Parathyroid adenoma (tissue), 2 donors: Measurements from ENCODE around the gene HBD.

Source experiments
- H2AFZ ChIP-seq: fragments of 300-600 bp; sonication (generic); one replicate; pipeline ENCODE4 v1.7.0; 2017; ENCODE audit warnings: antibody characterized with exemption, mild to moderate bottlenecking
- H3K27ac ChIP-seq: fragments of 300-600 bp; sonication (generic); one replicate; pipeline ENCODE4 v1.7.0; 2017
- H3K27me3 ChIP-seq: fragments of 300-600 bp; sonication (generic); one replicate; pipeline ENCODE4 v1.7.0; 2017; ENCODE audit warnings: low read length; ENCODE audit not compliant: control insufficient read depth, insufficient read depth
- H3K36me3 ChIP-seq: fragments of 300-600 bp; sonication (generic); one replicate; pipeline ENCODE4 v1.7.0; 2017; ENCODE audit warnings: low read length; ENCODE audit not compliant: control insufficient read depth, insufficient read depth
- H3K4me1 ChIP-seq: fragments of 300-600 bp; sonication (generic); one replicate; pipeline ENCODE4 v1.7.0; 2017; ENCODE audit warnings: control low read depth
- H3K4me2 ChIP-seq: fragments of 300-600 bp; sonication (generic); one replicate; pipeline ENCODE4 v1.7.0; 2017; ENCODE audit warnings: low read length
- H3K4me3 ChIP-seq: fragments of 300-600 bp; sonication (generic); one replicate; pipeline ENCODE4 v1.7.0; 2017; ENCODE audit warnings: low read depth, low read length
- H3K79me2 ChIP-seq: fragments of 300-600 bp; sonication (generic); one replicate; pipeline ENCODE4 v1.7.0; 2017; ENCODE audit warnings: control low read depth
- H3K9ac ChIP-seq: fragments of 300-600 bp; sonication (generic); one replicate; pipeline ENCODE4 v1.7.0; 2017; ENCODE audit warnings: mild to moderate bottlenecking
- H3K9me3 ChIP-seq: fragments of 300-600 bp; sonication (generic); one replicate; pipeline ENCODE4 v1.7.0; 2017; ENCODE audit warnings: low read length; ENCODE audit not compliant: control insufficient read depth
- TF ChIP-seq, protein P1 (sequence below): fragments of 300-600 bp; sonication (generic); IDR thresholded peaks from one replicate; pipeline ENCODE4 v1.7.0; 2017; ENCODE audit warnings: antibody characterized with exemption, mild to moderate bottlenecking
- donor health status: primary hyperparathyroidism.

Gene HBD

GRCh38 chr11:5242208-5242607 lies 7.9 kb upstream of the HBD start:
- TF ChIP-seq, protein P1, sequence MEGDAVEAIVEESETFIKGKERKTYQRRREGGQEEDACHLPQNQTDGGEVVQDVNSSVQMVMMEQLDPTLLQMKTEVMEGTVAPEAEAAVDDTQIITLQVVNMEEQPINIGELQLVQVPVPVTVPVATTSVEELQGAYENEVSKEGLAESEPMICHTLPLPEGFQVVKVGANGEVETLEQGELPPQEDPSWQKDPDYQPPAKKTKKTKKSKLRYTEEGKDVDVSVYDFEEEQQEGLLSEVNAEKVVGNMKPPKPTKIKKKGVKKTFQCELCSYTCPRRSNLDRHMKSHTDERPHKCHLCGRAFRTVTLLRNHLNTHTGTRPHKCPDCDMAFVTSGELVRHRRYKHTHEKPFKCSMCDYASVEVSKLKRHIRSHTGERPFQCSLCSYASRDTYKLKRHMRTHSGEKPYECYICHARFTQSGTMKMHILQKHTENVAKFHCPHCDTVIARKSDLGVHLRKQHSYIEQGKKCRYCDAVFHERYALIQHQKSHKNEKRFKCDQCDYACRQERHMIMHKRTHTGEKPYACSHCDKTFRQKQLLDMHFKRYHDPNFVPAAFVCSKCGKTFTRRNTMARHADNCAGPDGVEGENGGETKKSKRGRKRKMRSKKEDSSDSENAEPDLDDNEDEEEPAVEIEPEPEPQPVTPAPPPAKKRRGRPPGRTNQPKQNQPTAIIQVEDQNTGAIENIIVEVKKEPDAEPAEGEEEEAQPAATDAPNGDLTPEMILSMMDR, result no peak
- Histone ChIP-seq H3K79me2 (no peaks in the 10 kb centered on the region), H3K27ac (no peak overlapping the region), H3K9ac (no peak overlapping the region), H3K4me2 (no peak overlapping the region), H3K36me3 (no peaks in the 10 kb centered on the region), H3K4me1 (no peaks in the 10 kb centered on the region), H3K4me3 (no peak overlapping the region), H3K9me3 (no peaks in the 10 kb centered on the region), H2AFZ (no peak overlapping the region), H3K27me3 (no peaks in the 10 kb centered on the region)

DNA sequence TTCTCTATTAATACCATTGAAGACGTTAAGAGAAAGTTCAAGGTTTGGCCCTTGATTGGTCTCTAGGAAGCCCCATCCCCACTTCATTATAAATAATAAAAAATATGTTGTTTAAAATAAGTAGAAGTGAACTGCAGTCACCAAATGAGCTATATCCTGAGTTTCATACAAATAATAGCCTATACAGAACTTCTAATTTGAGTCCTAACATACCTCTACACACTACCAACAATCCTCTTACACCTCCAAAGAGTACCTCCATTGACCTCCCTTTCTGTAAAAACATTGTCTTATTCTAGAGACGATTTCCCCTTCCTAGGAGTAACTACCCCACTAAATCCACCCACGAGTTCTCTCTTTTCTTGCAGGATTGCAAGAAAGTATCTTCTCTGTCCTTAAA lies 7.2 kb upstream of the HBD start:
- TF ChIP-seq, protein P1, result no peak

DNA sequence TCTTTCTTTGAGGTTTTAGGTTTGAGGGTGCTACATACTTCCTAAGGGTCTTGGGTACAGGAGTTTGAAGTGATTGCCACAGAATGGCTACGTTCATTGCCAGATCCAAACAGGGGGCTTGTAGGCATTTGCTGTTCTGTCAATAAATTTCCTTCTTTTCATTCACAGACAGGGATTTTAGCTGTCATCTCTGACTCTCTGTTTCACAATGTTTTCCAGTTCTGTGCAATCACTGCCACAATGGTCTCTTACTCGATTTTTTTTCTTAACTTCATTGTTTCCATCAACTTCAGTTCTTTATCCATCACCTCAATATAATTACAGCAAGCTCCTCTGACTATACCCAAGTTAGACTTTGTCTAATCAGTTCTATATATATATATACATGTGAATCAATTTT lies 6.2 kb upstream of the HBD start:
- H3K36me3 ChIP-seq, result no peaks in the 10 kb centered on the region
- TF ChIP-seq, protein P1, result no peak
- no peaks in the 10 kb centered on the region for H3K9me3 ChIP-seq
- no peaks in the 10 kb centered on the region for H3K79me2 ChIP-seq
- no peak overlapping the region for H2AFZ ChIP-seq
- H3K9ac ChIP-seq, result no peak overlapping the region
- no peaks in the 10 kb centered on the region for H3K27me3 ChIP-seq
- no peak overlapping the region for H3K4me3 ChIP-seq
- no peak overlapping the region for H3K4me2 ChIP-seq
- no peak overlapping the region for H3K27ac ChIP-seq
- H3K4me1 ChIP-seq, result no peaks in the 10 kb centered on the region

More for the DNA sequence above, 7.2 kb upstream of the HBD start:
- no peak overlapping the region for H3K4me3 ChIP-seq
- H3K27ac ChIP-seq, result no peak overlapping the region
- H3K79me2 ChIP-seq, result no peaks in the 10 kb centered on the region
- no peak overlapping the region for H3K4me2 ChIP-seq
- H3K9me3 ChIP-seq, result no peaks in the 10 kb centered on the region
- H2AFZ ChIP-seq, result no peak overlapping the region
- H3K27me3 ChIP-seq, result no peaks in the 10 kb centered on the region
- no peaks in the 10 kb centered on the region for H3K36me3 ChIP-seq
- no peak overlapping the region for H3K9ac ChIP-seq
- H3K4me1 ChIP-seq, result no peaks in the 10 kb centered on the region

- Histone ChIP-seq H3K4me2 (no peak overlapping the region), H3K27me3 (no peaks in the 10 kb centered on the region), H3K4me3 (no peak overlapping the region), H3K9ac (no peak overlapping the region), H3K27ac (no peak overlapping the region), H3K36me3 (no peaks in the 10 kb centered on the region), H3K4me1 (no peaks in the 10 kb centered on the region), H3K79me2 (no peaks in the 10 kb centered on the region), H3K9me3 (no peaks in the 10 kb centered on the region), H2AFZ (no peak overlapping the region)
- TF ChIP-seq, protein P1, result no peak
Observed at GRCh38 chr11:5240056-5240455, 5.8 kb upstream of the HBD start.

DNA sequence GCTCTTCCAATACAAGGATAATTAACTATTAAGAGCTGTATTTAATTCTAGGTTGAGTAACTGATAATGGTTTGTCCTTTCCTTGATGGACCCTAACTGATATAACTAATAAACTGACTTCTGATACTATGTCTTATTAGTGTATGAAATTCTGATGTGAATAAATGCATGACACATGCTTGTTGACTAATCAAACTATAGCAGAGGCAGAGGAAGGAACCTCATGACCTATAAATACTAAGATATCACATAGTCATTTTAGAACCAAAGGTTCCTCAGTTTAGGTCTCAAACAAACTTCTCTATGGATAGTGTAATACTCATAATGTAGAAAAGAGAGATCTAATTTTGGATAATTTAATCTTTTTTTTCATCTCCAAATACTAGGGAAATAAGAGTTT lies 4.8 kb upstream of the HBD start:
- H3K36me3 ChIP-seq, result no peaks in the 10 kb centered on the region

More for the DNA sequence above, 4.8 kb upstream of the HBD start:
- Histone ChIP-seq H3K9me3 (no peaks in the 10 kb centered on the region), H3K4me3 (no peak overlapping the region), H3K27me3 (no peaks in the 10 kb centered on the region), H3K4me2 (no peak overlapping the region), H2AFZ (no peak overlapping the region), H3K4me1 (no peaks in the 10 kb centered on the region), H3K79me2 (no peaks in the 10 kb centered on the region), H3K9ac (no peak overlapping the region), H3K27ac (no peak overlapping the region)
- TF ChIP-seq, protein P1, result no peak
